SJSA1 (cell line): ENCODE results near the gene DENND2C. TPM values are rescaled to one million over a fixed set of nuclear protein-coding genes. Genes with fewer than 3 reads are reported as not detected.

Experiments used
- DNase-seq, 2 experiments: peaks; one replicate each; pipeline ENCODE4 v3.0.0-alpha.2; 2015 to 2020; ENCODE audit warnings: low spot score in 2 of 2, low read depth in 1 of 2
- H3K27ac ChIP-seq: fragments of 250-450 bp; sonication (Bioruptor Pico); 2 replicates; pipeline ENCODE4 v1.5.1; 2020; ENCODE audit warnings: mild to moderate bottlenecking, moderate library complexity
- H3K27me3 ChIP-seq: fragments of 250-450 bp; sonication (Bioruptor Pico); replicated peaks from 2 replicates; pipeline ENCODE4 v1.5.1; 2020; ENCODE audit warnings: mild to moderate bottlenecking, moderate library complexity
- H3K36me3 ChIP-seq: fragments of 250-450 bp; sonication (Bioruptor Pico); 2 replicates; pipeline ENCODE4 v1.5.1; 2020; ENCODE audit warnings: mild to moderate bottlenecking
- H3K4me1 ChIP-seq: fragments of 250-450 bp; sonication (Bioruptor Pico); replicated peaks from 2 replicates; pipeline ENCODE4 v1.6.1; 2021; ENCODE audit warnings: mild to moderate bottlenecking
- H3K4me3 ChIP-seq: fragments of 250-450 bp; sonication (Bioruptor Pico); 2 replicates; pipeline ENCODE4 v1.5.1; 2020; ENCODE audit warnings: mild to moderate bottlenecking
- H3K9me3 ChIP-seq: fragments of 250-450 bp; sonication (Bioruptor Pico); replicated peaks from 2 replicates; pipeline ENCODE4 v1.5.1; 2020; ENCODE audit warnings: mild to moderate bottlenecking
- total RNA-seq: library from RNA; depleted of rRNA; stranded (reverse); fragments of >200 nt; shearing (Covaris generic); gene quantifications from 2 replicates; pipeline ENCODE4 v1.2.3, GENCODE V29; 2014

Gene DENND2C
- total RNA-seq, 1 experiment from 2014 or later: 1.5 TPM

DNA sequence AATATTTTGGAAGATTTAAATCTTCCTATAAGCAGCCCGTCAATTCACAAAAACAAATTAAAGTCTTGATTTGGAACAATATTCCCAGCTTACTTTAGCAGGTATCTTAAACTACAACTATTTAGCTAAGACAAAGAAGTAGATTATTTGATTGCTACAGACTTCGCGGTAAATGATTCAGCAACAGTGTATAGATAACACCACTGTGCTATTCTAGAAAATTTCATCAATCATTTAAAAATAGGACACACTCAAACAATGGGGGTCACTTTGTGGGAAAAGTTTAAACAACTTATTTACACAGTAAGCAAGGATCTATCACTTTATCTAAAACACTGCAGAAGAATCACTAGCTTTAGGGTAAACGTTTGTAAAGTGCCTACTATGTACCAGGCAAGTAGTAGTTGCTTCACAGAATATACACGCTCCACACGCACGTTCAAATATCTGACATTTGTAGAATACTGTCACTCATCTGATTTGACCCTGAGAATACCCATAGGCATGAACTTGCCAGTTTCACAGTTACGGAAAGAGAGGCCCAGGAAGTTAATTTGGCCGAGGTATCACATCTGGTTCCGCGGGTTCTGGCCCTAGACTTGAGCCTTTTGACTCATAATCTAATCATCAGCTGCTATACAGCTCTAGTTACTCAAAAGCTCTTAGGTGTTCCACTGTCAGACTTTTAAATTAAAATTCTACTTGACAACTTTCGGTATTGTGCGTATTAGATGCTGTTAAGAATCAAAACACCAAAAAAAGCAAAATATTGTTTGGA is 876 bp downstream of the DENND2C start:
- H3K27ac ChIP-seq: no peak overlapping the region
- no peaks in the 10 kb centered on the region for H3K9me3 ChIP-seq
- peak overlapping the region; percentile 53 for H3K4me3 ChIP-seq
- no peak for DNase-seq
- peaks cover 9% of the 10 kb centered on the region for H3K27me3 ChIP-seq
- no peaks in the 10 kb centered on the region for H3K36me3 ChIP-seq
- H3K4me1 ChIP-seq: peaks cover 9% of the 10 kb centered on the region; the same call in 1 of the 2 replicates

DNA sequence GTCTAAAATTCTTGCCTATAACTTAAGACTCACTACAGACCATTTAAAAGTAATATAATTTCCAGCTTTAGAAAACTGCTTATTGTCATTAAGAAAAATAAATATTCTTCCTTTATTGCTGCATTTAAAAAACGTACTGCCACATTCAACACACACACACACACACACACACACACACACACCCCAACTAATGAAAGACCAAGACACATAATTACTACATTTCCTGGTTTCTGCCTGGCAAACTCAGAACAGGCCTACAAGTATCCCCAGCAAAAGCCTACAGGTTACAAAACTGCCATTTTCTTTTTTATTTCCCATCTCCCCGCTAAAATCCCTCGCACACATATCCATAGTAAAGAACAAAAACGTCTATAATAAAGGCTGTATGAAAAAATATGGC is 1.5 kb downstream of the DENND2C start:
- Histone ChIP-seq H3K36me3 (no peaks in the 10 kb centered on the region), H3K9me3 (no peaks in the 10 kb centered on the region), H3K4me1 (peaks cover 9% of the 10 kb centered on the region; the same call in 1 of the 2 replicates), H3K27ac (no peak overlapping the region), H3K27me3 (peaks cover 7% of the 10 kb centered on the region; the same call in 1 of the 2 replicates), H3K4me3 (no peak overlapping the region)
- DNase-seq: no peak

DNA sequence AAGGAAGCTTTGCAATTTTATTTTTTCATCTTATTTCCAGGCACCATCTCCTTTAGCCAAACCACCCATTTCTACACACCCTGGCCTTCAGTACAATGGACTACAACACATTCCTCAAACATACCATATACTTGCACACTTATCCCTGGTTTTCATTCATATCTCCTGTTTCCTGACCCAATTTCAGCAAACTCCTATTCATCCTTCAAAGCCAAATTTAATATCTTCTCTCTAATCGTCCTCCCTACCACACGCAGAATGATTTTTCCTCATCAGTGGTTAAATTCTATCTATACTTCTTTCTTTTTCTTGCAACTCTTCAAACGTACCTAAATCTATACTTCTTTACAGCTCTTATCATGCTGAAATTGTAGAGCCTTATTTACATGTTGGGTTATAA is 2.9 kb downstream of the DENND2C start:
- H3K9me3 ChIP-seq: no peaks in the 10 kb centered on the region
- H3K4me1 ChIP-seq: peaks cover 9% of the 10 kb centered on the region; the same call in 1 of the 2 replicates
- peaks cover 10% of the 10 kb centered on the region; the same call in 1 of the 2 replicates for H3K27me3 ChIP-seq
- H3K4me3 ChIP-seq: no peak overlapping the region
- H3K27ac ChIP-seq: no peak overlapping the region
- no peaks in the 10 kb centered on the region for H3K36me3 ChIP-seq
- DNase-seq: no peak

DNA sequence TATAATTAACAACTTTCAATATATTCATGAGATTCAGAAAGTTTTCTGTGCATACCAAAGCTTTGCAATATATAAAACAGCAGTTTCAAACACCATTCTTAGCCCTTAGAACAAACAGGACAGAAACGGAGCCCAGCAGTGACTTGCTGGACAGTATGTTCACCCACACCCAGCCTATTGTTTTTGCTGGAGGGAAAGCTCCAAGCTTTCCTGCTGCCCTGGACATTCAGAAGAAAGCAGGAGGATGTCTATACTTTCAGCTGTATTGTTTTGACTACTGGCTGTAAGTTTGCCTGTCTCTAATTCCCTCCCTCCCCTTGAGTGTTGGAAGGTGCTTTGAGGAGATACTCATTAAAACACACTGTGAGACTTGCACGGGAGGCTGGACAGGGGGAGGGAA is 9.6 kb downstream of the DENND2C start:
- H3K4me1 ChIP-seq: no peaks in the 10 kb centered on the region
- no peak overlapping the region for H3K27ac ChIP-seq
- peaks cover 7% of the 10 kb centered on the region for H3K27me3 ChIP-seq
- H3K4me3 ChIP-seq: no peak overlapping the region
- H3K9me3 ChIP-seq: no peaks in the 10 kb centered on the region
- no peaks in the 10 kb centered on the region for H3K36me3 ChIP-seq
- DNase-seq: no peak

DNA sequence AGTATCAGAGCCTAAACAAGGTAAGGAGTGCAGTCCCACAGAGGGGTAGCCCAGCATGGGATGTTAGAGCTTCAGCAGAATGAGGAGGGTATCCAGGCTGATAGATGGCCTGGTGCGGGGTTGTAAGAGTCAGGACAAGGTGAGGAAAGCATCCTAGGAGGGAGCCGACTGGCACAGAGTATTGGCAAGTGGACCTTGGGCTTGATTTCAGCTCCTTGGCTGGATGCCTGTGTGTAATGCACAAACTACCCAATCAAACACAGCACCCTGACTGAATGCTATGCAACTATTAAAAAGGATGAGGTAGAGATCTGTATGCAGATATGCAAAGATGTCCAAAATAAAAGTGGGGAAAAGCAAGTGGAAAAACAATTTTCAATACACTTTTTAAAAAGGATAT is 18.0 kb downstream of the DENND2C start:
- no peak for DNase-seq
- H3K9me3 ChIP-seq: no peaks in the 10 kb centered on the region

DNA sequence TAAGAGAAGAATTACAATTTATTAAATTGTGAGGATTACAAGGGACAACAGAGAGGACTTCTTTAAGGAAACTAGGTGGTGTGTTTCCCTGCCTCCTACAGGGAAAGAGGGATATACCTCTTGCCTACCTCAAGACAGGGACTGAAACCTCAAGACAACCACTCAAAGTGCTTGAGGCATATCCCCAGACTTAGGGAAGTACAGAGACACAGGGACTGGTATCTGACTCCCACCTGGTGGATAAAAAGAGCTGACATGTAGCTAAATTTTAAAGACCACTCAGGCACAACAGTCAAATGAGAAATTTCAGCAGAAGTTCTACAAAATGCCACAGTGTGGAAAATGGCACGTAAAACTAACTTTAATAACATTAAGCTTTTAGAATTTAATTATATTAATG is 21.3 kb downstream of the DENND2C start:
- Histone ChIP-seq H3K4me3 (no peak overlapping the region), H3K27ac (no peak overlapping the region), H3K9me3 (no peaks in the 10 kb centered on the region), H3K27me3 (peaks cover 3% of the 10 kb centered on the region; the same call in 1 of the 2 replicates), H3K36me3 (no peaks in the 10 kb centered on the region), H3K4me1 (no peaks in the 10 kb centered on the region)
- no peak for DNase-seq

More for the DNA sequence above, 18.0 kb downstream of the DENND2C start:
- Histone ChIP-seq H3K27ac (no peak overlapping the region), H3K27me3 (0 out of 2 replicates have a peak, but pooled peaks cover 3% of the 10 kb centered on the region), H3K4me3 (no peak overlapping the region), H3K4me1 (no peaks in the 10 kb centered on the region), H3K36me3 (no peaks in the 10 kb centered on the region)

DNA sequence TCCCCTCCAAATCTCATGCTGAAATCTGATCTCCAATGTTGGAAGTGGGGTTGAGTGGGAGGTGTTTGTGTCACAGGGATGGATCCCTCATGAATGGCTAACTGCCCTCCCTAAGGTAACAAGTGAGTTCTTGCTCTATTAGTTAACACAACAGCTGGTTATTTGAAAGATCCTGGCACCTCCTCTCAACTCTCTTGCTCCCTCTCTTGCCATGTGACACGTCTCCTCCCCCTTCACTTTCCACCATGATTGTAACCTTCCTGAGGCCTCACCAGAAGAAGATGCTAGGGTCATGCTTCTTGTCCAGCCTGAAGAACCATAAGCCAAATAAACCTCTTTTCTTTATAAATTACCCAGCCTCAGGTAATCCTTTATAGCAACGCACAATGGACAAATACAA is 28.5 kb downstream of the DENND2C start:
- no peaks in the 10 kb centered on the region; the same call in 1 of the 2 replicates for H3K27me3 ChIP-seq
- H3K4me1 ChIP-seq: no peaks in the 10 kb centered on the region
- H3K4me3 ChIP-seq: no peak overlapping the region
- H3K9me3 ChIP-seq: no peaks in the 10 kb centered on the region
- H3K36me3 ChIP-seq: no peaks in the 10 kb centered on the region
- DNase-seq: no peak
- H3K27ac ChIP-seq: no peak overlapping the region

DNA sequence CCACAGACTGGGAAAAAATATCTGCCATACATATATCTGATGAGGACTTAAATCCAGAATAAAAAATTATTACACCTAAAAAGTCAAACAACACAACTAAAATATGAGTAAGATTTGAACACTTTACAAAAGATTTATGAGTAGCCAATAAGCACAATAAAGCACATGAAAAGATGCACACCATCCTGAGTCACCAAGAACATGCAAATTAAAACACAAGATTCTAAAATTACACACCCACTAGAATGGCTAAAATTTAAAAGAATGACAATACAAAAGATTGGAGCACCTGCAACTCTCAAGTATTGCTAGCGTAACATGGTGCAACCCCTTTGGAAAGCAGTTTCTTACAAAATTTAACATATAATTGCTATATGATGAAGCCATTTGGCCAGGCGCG is 30.9 kb downstream of the DENND2C start:
- no peak for DNase-seq
- Histone ChIP-seq H3K36me3 (no peaks in the 10 kb centered on the region), H3K27ac (no peak overlapping the region), H3K27me3 (no peaks in the 10 kb centered on the region), H3K4me3 (no peak overlapping the region), H3K9me3 (no peaks in the 10 kb centered on the region), H3K4me1 (no peaks in the 10 kb centered on the region)

DNA sequence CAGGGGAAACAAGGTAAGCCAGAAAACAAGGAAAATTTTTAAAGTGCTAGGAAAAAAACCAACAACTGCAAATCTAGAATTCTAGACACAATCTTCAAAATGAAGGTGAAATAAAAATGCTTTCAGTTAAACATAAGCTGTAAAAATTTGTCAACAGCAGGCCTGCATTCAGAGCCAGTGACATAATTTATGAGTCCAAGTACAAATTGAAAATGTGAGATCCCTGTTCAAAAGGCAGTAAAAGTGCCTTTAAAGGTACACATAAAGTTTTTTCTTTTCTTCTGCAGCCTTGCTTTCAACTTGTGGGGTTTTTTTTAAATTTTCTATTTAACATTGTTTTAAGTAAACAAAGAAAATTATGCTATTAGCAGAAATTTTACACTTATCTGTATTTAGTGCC is 37.4 kb downstream of the DENND2C start:
- H3K36me3 ChIP-seq: no peaks in the 10 kb centered on the region
- H3K4me3 ChIP-seq: no peak overlapping the region
- H3K9me3 ChIP-seq: no peaks in the 10 kb centered on the region
- H3K27ac ChIP-seq: no peak overlapping the region
- no peaks in the 10 kb centered on the region for H3K4me1 ChIP-seq
- no peaks in the 10 kb centered on the region for H3K27me3 ChIP-seq
- DNase-seq: no peak

DNA sequence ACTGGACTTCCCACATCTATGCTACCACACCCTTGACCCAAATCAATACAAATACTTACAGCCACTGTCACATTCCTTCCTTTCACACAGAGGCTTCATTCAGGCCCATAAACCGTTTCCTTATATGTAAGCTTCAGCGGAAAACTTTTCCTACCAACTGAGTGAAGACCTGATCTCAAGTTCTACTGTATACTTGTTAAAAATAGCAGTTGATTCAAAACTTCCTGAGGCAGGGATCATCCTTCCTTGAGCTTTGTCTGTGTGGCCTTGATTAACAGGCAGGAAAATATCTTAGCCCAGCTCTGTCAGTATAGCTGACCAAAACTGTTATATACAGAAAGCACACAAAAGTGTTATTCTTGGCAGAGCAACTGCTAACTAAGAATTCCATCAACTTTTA is 42.7 kb downstream of the DENND2C start:
- H3K4me1 ChIP-seq: no peaks in the 10 kb centered on the region
- no peaks in the 10 kb centered on the region for H3K9me3 ChIP-seq
- H3K27me3 ChIP-seq: no peaks in the 10 kb centered on the region
- DNase-seq: no peak
- no peaks in the 10 kb centered on the region for H3K36me3 ChIP-seq
- H3K4me3 ChIP-seq: no peak overlapping the region
- no peak overlapping the region for H3K27ac ChIP-seq

DNA sequence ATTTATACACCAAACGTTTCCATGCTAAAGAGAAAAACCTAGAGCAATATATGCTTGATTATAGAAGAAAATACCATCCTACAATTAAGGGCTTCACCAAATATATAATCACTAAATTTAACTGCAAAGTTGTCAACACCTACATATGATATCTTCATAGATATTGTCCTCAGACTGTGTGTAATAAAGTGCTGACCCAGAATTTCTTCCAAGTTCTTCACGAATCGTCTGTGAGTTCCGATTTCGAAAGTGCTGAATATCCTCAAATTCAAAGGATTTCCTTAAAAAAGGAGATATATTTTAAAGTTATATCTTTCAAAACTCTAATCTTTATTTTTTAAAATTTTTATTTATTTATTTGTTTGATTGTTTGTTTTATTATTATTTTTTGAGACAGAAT is 46.5 kb downstream of the DENND2C start:
- DNase-seq: no peak
- Histone ChIP-seq H3K27me3 (no peaks in the 10 kb centered on the region), H3K4me1 (no peaks in the 10 kb centered on the region), H3K4me3 (no peak overlapping the region), H3K27ac (no peak overlapping the region), H3K9me3 (no peaks in the 10 kb centered on the region), H3K36me3 (no peaks in the 10 kb centered on the region)

DNA sequence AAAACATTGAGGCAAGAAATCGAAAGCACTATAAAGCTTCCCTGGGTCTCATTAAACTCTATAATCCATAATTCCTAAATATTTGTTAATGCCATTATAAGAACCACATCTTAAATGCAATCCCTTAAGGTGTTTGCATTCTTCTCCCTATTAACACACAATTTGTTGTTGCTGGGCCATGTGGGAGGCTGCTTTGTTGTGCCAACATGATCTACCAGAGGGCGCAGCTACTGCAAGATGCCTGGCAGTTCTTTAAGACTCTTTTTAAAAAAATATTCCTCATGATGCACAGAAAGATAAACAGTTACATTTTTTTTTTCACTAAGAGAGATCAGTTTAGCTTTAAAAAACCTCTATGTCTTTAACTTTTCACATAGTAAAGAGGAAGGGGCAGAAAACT is 49.4 kb downstream of the DENND2C start:
- no peak overlapping the region for H3K27ac ChIP-seq
- H3K4me1 ChIP-seq: no peaks in the 10 kb centered on the region
- H3K9me3 ChIP-seq: no peaks in the 10 kb centered on the region
- H3K27me3 ChIP-seq: no peaks in the 10 kb centered on the region
- DNase-seq: no peak
- H3K4me3 ChIP-seq: no peak overlapping the region
- H3K36me3 ChIP-seq: no peaks in the 10 kb centered on the region

DNA sequence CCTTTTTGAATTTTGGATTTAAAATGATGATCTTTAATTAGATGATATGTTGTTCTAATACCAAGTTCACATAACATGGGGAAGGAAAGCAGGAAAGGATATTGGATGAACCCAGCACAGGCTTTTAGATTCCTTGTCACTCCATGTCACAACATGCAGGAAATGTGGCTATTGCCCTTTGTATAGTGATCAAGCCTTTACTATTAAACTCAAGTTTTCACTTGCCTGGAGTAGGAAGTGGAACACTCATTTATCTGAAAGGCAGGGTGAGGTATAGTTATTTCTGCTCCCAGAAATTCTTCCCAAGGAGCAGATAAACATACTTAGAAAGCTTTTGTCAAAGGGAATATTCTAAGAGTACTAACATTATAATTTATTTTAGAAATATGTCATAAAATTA is 51.2 kb downstream of the DENND2C start:
- Histone ChIP-seq H3K9me3 (no peaks in the 10 kb centered on the region), H3K4me3 (no peak overlapping the region), H3K36me3 (no peaks in the 10 kb centered on the region), H3K27me3 (no peaks in the 10 kb centered on the region), H3K27ac (no peak overlapping the region), H3K4me1 (no peaks in the 10 kb centered on the region)
- DNase-seq: no peak

DNA sequence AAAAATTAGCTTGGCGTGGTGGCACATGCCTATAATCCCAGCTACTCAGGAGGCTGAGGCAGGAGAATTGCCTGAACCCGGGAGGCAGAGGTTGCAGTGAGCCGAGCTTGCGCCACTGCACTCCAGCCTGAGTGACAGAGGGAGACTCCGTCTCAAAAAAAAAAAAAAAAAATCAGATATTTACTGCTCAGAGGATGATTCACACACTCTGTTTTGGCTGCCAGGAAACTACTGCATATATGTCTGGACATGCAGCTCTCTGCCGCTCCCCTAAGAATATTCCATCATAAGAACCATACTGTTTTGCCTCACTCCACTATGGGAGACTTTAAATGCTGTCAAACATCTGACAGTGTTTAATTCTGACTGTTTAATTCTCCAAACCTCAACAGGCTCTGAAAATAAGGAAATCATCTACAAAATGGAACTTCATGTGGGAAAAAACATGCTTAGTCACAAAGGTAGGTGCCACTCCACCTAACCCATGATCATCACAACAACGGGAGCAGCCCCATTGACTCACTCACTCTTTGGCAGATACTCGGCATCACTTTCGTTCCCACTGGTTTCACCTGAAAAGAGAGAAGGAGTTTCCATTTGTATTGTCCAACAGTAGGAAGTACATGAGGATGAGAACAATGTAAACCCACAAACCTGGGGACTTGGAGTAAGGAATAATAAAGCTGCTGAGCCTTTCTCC is 59.2 kb downstream of the DENND2C start:
- no peaks in the 10 kb centered on the region for H3K36me3 ChIP-seq
- no peaks in the 10 kb centered on the region for H3K9me3 ChIP-seq
- H3K4me3 ChIP-seq: no peak overlapping the region
- H3K4me1 ChIP-seq: no peaks in the 10 kb centered on the region
- no peaks in the 10 kb centered on the region for H3K27me3 ChIP-seq
- no peak for DNase-seq
- H3K27ac ChIP-seq: no peak overlapping the region
